Smooth muscle cell (in vitro differentiated cells): Measurements from ENCODE around the gene BCS1L. TPM values are rescaled to one million over a fixed set of nuclear protein-coding genes. Genes with fewer than 3 reads are reported as not detected.
A peak's percentile ranks its signal among the peaks of the same experiment; 100 is the strongest.

ENCODE experiments used
- DNase-seq: peaks from one replicate; lab custom pipeline; 2025; ENCODE audit not compliant: unreplicated experiment; lab: John Stamatoyannopoulos, UW
- H2AFZ ChIP-seq: fragments of 200-600 bp; sonication (generic); 2 replicates; pipeline ENCODE4 v1.6.0; 2016; ENCODE audit warnings: antibody characterized with exemption, low read depth, mild to moderate bottlenecking
- H3F3A ChIP-seq: fragments of 200-600 bp; sonication (generic); 2 replicates; pipeline ENCODE4 v1.6.0; 2017; ENCODE audit warnings: antibody characterized with exemption, low read depth
- H3K27ac ChIP-seq: fragments of 200-600 bp; sonication (generic); 2 replicates; pipeline ENCODE4 v1.5.1; 2016; ENCODE audit warnings: low read depth, mild to moderate bottlenecking
- H3K27me3 ChIP-seq: fragments of 200-600 bp; sonication (generic); 2 replicates; pipeline ENCODE4 v1.6.1; 2016; ENCODE audit warnings: low read depth, mild to moderate bottlenecking
- H3K36me3 ChIP-seq: fragments of 200-600 bp; sonication (generic); 2 replicates; pipeline ENCODE4 v1.5.1; 2016; ENCODE audit warnings: low read depth
- H3K4me1 ChIP-seq: fragments of 200-600 bp; sonication (generic); 2 replicates; pipeline ENCODE4 v1.5.1; 2016; ENCODE audit warnings: low read depth
- H3K4me2 ChIP-seq: fragments of 200-600 bp; sonication (generic); 2 replicates; pipeline ENCODE4 v1.6.0; 2016; ENCODE audit warnings: mild to moderate bottlenecking
- H3K4me3 ChIP-seq: fragments of 200-600 bp; sonication (generic); 2 replicates; pipeline ENCODE4 v1.5.1; 2016; ENCODE audit warnings: mild to moderate bottlenecking
- H3K79me2 ChIP-seq: fragments of 200-600 bp; sonication (generic); 2 replicates; pipeline ENCODE4 v1.6.0; 2016; ENCODE audit warnings: low read depth, mild to moderate bottlenecking
- H3K9ac ChIP-seq: fragments of 200-600 bp; sonication (generic); 2 replicates; pipeline ENCODE4 v1.6.0; 2016; ENCODE audit warnings: low read depth
- H3K9me3 ChIP-seq: fragments of 200-600 bp; sonication (generic); replicated peaks from 2 replicates; pipeline ENCODE4 v1.5.1; 2016; ENCODE audit warnings: low read depth
- H4K20me1 ChIP-seq: fragments of 200-600 bp; sonication (generic); 2 replicates; pipeline ENCODE4 v1.6.0; 2016; ENCODE audit warnings: low read depth
- CTCF ChIP-seq: fragments of 200-600 bp; sonication (generic); IDR thresholded peaks from 2 replicates; pipeline ENCODE4 v1.5.1; 2017; ENCODE audit warnings: borderline replicate concordance, mild to moderate bottlenecking, antibody characterized with exemption; ENCODE audit not compliant: insufficient read depth, poor library complexity, severe bottlenecking
- WGBS: methylation state at CpG from one replicate; pipeline ENCODE4 v1.1.7; 2016; ENCODE audit warnings: low lambda C conversion rate; 5-methylcytosine and 5-hydroxymethylcytosine counted together
- polyA plus RNA-seq: library from polyadenylated mRNA; unstranded; fragments of >200 nt; fragmentation: Nextera tagmentation; extraction: Ambion mirVana; gene quantifications from 2 replicates; pipeline ENCODE4 v1.2.1, GENCODE V29; 2016
- total RNA-seq: library from RNA; depleted of rRNA; stranded (reverse); fragments of >200 nt; gene quantifications from 2 replicates; pipeline ENCODE4 v1.2.3, GENCODE V29; 2014

Gene BCS1L
- total and polyA plus RNA-seq, 2 experiments from 2014 or later, result 23.8 to 39.5 TPM

- H3K27ac ChIP-seq, result peak within 1 kb of the TSS; percentile 85
Observed at GRCh38 chr2:218671654-218672566, 12.4 kb downstream of the BCS1L start, which contains the start of the genes RNF25 and STK36. Gene RNF25, minus strand, starts transcription at chr2:218672002. Its CDS starts 32 bp downstream, at chr2:218671970. Gene STK36, plus strand, starts transcription at chr2:218672086. Its CDS starts 744 bp downstream, at chr2:218672830.

GRCh38 chr2:218679119-218679518 lies 19.6 kb downstream of the BCS1L start:
- Histone ChIP-seq H4K20me1 (no peaks in the 10 kb centered on the region), H3K79me2 (no peaks in the 10 kb centered on the region), H3K27me3 (no peaks in the 10 kb centered on the region), H3K9ac (no peak overlapping the region), H3F3A (no peaks in the 10 kb centered on the region), H3K27ac (no peak overlapping the region), H3K4me3 (no peak overlapping the region), H3K4me1 (no peaks in the 10 kb centered on the region), H3K9me3 (no peaks in the 10 kb centered on the region), H3K36me3 (no peaks in the 10 kb centered on the region), H3K4me2 (no peak overlapping the region), H2AFZ (no peak overlapping the region)
- no peak for DNase-seq
- TF ChIP-seq CTCF, result no peak
- WGBS, result 80% methylated on average over 4 of the region's 4 CpGs

More at GRCh38 chr2:218671654-218672566, 12.4 kb downstream of the BCS1L start, which contains the start of the genes RNF25 and STK36:
- Histone ChIP-seq H3K36me3 (no peaks in the 10 kb centered on the region), H3K9ac (peak within 1 kb of the TSS; percentile 84), H3F3A (no peaks in the 10 kb centered on the region), H2AFZ (peak within 1 kb of the TSS; percentile 84), H3K9me3 (no peaks in the 10 kb centered on the region), H3K4me2 (peak within 1 kb of the TSS; percentile 84), H4K20me1 (no peaks in the 10 kb centered on the region), H3K79me2 (peaks cover 17% of the 10 kb centered on the region), H3K27me3 (no peaks in the 10 kb centered on the region), H3K4me3 (peak within 1 kb of the TSS; percentile 97), H3K4me1 (peaks cover 4% of the 10 kb centered on the region)
- DNase-seq, result peak; percentile 47
- no peak for TF ChIP-seq CTCF
- 2% methylated on average over 39 of the region's 49 CpGs for WGBS

GRCh38 chr2:218680061-218680460 lies 20.6 kb downstream of the BCS1L start:
- Histone ChIP-seq H4K20me1 (no peaks in the 10 kb centered on the region), H3K36me3 (no peaks in the 10 kb centered on the region), H3K27ac (no peak overlapping the region), H3K4me2 (no peak overlapping the region), H3F3A (no peaks in the 10 kb centered on the region), H3K27me3 (no peaks in the 10 kb centered on the region), H3K4me1 (no peaks in the 10 kb centered on the region), H3K9me3 (no peaks in the 10 kb centered on the region), H3K4me3 (no peak overlapping the region), H3K9ac (no peak overlapping the region), H3K79me2 (no peaks in the 10 kb centered on the region), H2AFZ (no peak overlapping the region)
- no peak for DNase-seq
- WGBS, result 88% methylated on average over 3 of the region's 3 CpGs
- TF ChIP-seq CTCF, result no peak
